HepG2 (cell line): ENCODE data around the gene SLC15A3. TPM values are rescaled to one million over a fixed set of nuclear protein-coding genes. Genes with fewer than 3 reads are reported as not detected.
A peak's percentile ranks its signal among the peaks of the same experiment; 100 is the strongest.

Experiments
- DMAP1 ChIP-seq: IDR thresholded peaks from 2 replicates; pipeline ENCODE4 v1.6.1; 2016
- ERF ChIP-seq: IDR thresholded peaks from 2 replicates; pipeline ENCODE4 v1.6.1; 2018; ENCODE audit warnings: missing biosample characterization, missing genetic modification reagents
- FIP1L1 ChIP-seq: fragments of 200-400 bp; formaldehyde crosslinking; IDR thresholded peaks from 2 replicates; pipeline ENCODE4 v1.6.1; 2018; ENCODE audit warnings: low read depth, mild to moderate bottlenecking, low read length, moderate library complexity, borderline replicate concordance; ENCODE audit not compliant: insufficient read depth
- JUN ChIP-seq: sonication (generic); formaldehyde crosslinking; IDR thresholded peaks from 2 replicates; pipeline ENCODE4 v1.4.0; 2020; ENCODE audit warnings: mild to moderate bottlenecking, missing genetic modification reagents
- KDM4B ChIP-seq: sonication (generic); formaldehyde crosslinking; IDR thresholded peaks from 2 replicates; pipeline ENCODE4 v1.4.0; 2020; ENCODE audit warnings: missing genetic modification reagents
- KDM5B ChIP-seq: sonication (generic); formaldehyde crosslinking; IDR thresholded peaks from 2 replicates; pipeline ENCODE4 v1.4.0; 2020; ENCODE audit warnings: missing genetic modification reagents, mild to moderate bottlenecking, borderline replicate concordance
- MATR3 ChIP-seq: sonication (generic); formaldehyde crosslinking; IDR thresholded peaks from 2 replicates; pipeline ENCODE4 v1.4.0; 2020; ENCODE audit warnings: missing genetic modification reagents
- MXI1 ChIP-seq: IDR thresholded peaks from 3 replicates; pipeline ENCODE4 v1.6.1; 2012; ENCODE audit warnings: low read depth, low read length, inconsistent platforms, borderline replicate concordance
- SCMH1 ChIP-seq: sonication (generic); formaldehyde crosslinking; IDR thresholded peaks from 2 replicates; pipeline ENCODE4 v1.9.0; 2021; ENCODE audit warnings: missing genetic modification reagents, mild to moderate bottlenecking, borderline replicate concordance
- SIN3B ChIP-seq: fragments of 150-350 bp; IDR thresholded peaks from 2 replicates; pipeline ENCODE4 v1.6.1; 2014; ENCODE audit warnings: low read length
- SP140L ChIP-seq: sonication (generic); formaldehyde crosslinking; IDR thresholded peaks from 2 replicates; pipeline ENCODE4 v1.4.0; 2020; ENCODE audit warnings: missing genetic modification reagents, borderline replicate concordance
- U2AF1 ChIP-seq: fragments of 200-400 bp; formaldehyde crosslinking; optimal IDR thresholded peaks from 2 replicates; pipeline ENCODE3; 2017; ENCODE audit warnings: mild to moderate bottlenecking, low read depth, low read length
- ZBTB42 ChIP-seq: sonication (generic); formaldehyde crosslinking; IDR thresholded peaks from 2 replicates; pipeline ENCODE4 v1.5.0; 2020; ENCODE audit warnings: mild to moderate bottlenecking, missing genetic modification reagents
- ZNF10 ChIP-seq: sonication (generic); formaldehyde crosslinking; IDR thresholded peaks from 2 replicates; pipeline ENCODE4 v1.4.0; 2020; ENCODE audit warnings: mild to moderate bottlenecking, low read depth, missing genetic modification reagents, borderline replicate concordance
- ZNF720 ChIP-seq: sonication (generic); formaldehyde crosslinking; IDR thresholded peaks from 2 replicates; pipeline ENCODE4 v1.4.0; 2020; ENCODE audit warnings: missing genetic modification reagents
- ZNF766 ChIP-seq: sonication (generic); formaldehyde crosslinking; IDR thresholded peaks from 2 replicates; pipeline ENCODE4 v1.5.0; 2020; ENCODE audit warnings: missing genetic modification reagents, borderline replicate concordance
- ZNF773 ChIP-seq: sonication (generic); formaldehyde crosslinking; IDR thresholded peaks from 2 replicates; pipeline ENCODE4 v1.4.0; 2020; ENCODE audit warnings: missing genetic modification reagents, borderline replicate concordance
- ZSCAN12 ChIP-seq: sonication (generic); formaldehyde crosslinking; IDR thresholded peaks from 2 replicates; pipeline ENCODE4 v1.9.0; 2021; ENCODE audit warnings: mild to moderate bottlenecking, missing genetic modification reagents
- polyA plus RNA-seq, 8 experiments: library from polyadenylated mRNA; depleted of rRNA in 3 of 8; stranded (reverse) in 7 of 8; unstranded in 1 of 8; fragments of >200 nt; fragmentation: Illumina TruSeq in 4 of 8; extraction: Trizol in 4 of 8; gene quantifications; 2 replicates each; pipeline versions ENCODE4 v1.2.1 to v1.2.3, GENCODE V29; 2011 to 2016; ENCODE audit warnings: low read depth in 4 of 8, missing spikeins in 1 of 8, mixed read lengths in 1 of 8; ENCODE audit not compliant: insufficient read depth in 1 of 8
- total RNA-seq, 5 experiments: library from RNA; depleted of rRNA; stranded (reverse); fragments of >200 nt; fragmentation: Illumina TruSeq; extraction: Trizol; gene quantifications; 2 replicates each; pipeline ENCODE4 v1.2.3, GENCODE V29; 2016; ENCODE audit warnings: low read depth in 1 of 5
- TF ChIP-seq, protein P1 (sequence below): sonication (generic); formaldehyde crosslinking; conservative IDR thresholded peaks from 2 replicates; pipeline ENCODE4 v1.4.0; 2020; ENCODE audit warnings: missing genetic modification reagents
- TF ChIP-seq, protein P2 (sequence below): sonication (generic); formaldehyde crosslinking; IDR thresholded peaks from 2 replicates; pipeline ENCODE4 v1.5.0; 2020; ENCODE audit warnings: missing genetic modification reagents
- TF ChIP-seq, protein P3 (sequence below): sonication (generic); formaldehyde crosslinking; IDR thresholded peaks from 2 replicates; pipeline ENCODE4 v1.4.0; 2020; ENCODE audit warnings: missing genetic modification reagents
- TF ChIP-seq, protein P4 (sequence below), 2 experiments: sonication (generic) in 1 of 2; formaldehyde crosslinking in 1 of 2; IDR thresholded peaks; 2 replicates each; pipeline versions ENCODE4 v1.4.0 to v1.6.1; 2018 to 2020; ENCODE audit warnings: missing genetic modification reagents in 2 of 2, borderline replicate concordance in 1 of 2, low read depth in 1 of 2, mild to moderate bottlenecking in 1 of 2, missing biosample characterization in 1 of 2
- TF ChIP-seq, protein P5 (sequence below): sonication (generic); formaldehyde crosslinking; IDR thresholded peaks from 2 replicates; pipeline ENCODE4 v1.4.0; 2020; ENCODE audit warnings: missing genetic modification reagents

Gene SLC15A3
- total and polyA plus RNA-seq, 2 of the 13 experiments (the other 11 are each of a cell fraction or from before 2014, with no cell fraction given) = 0.45 to 0.77 TPM

DNA sequence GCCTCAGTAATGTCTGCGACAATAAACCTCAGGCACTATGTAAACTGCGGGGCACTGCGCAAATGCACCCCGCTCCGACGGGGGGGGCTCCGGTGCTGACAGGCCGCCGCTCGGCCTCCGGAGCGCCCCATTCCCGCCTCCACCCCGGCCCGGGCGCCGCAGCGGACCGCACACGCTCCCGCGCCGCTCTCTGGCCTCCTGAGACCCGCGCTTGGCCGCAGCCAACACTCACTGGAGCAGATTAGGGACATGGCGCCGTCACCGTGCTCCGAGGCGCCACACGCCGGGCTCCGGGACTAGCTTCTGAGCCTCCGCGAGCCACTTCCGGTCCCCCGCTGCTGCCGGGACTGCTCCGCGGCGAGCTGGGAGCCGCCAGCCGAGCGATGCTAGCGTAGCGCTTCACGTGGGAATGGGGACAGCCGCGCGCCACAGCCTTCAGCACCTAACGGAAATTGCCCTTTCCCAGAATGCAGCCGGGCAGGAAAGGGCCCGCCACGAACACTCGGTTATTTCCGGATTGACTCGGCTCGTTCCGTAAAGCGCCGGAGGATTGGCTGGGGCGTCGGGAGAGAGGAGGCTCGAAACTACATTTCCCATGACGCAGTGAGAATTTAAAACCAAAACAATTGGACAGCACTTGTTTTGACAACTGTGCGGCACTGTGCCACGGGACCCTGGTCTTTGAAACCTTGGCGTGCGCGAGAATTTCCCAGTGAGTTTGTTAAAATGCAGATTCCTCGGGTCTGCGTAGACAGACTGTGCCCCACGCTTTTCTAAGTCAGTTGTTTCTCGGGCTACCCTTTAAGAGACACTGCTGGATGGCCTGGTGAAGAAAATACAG is 45.6 kb downstream of the SLC15A3 start, which contains the start of gene PRPF19 (continued):
- TF ChIP-seq JUN (no peak), SCMH1 (CRISPR knock-in tag) (no peak), ZSCAN12 (CRISPR knock-in tag) (no peak), SIN3B (no peak; the same call in 1 of the 2 replicates), KDM4B (CRISPR knock-in tag) (no peak; the same call in 1 of the 2 replicates), U2AF1 (peak; percentile 17), SP140L (no peak), KDM5B (CRISPR knock-in tag) (peak; percentile 79; the same call in 1 of the 2 replicates), ZBTB42 (CRISPR knock-in tag) (no peak), MXI1 (peak; percentile 95), FIP1L1 (no peak), ZNF773 (CRISPR knock-in tag) (no peak), MATR3 (CRISPR knock-in tag) (no peak), ZNF720 (CRISPR knock-in tag) (no peak), ZNF766 (CRISPR knock-in tag) (peak; percentile 37; the same call in 1 of the 2 replicates), ERF (CRISPR knock-in tag) (peak; percentile 61), DMAP1 (CRISPR knock-in tag) (peak; percentile 94), ZNF10 (CRISPR knock-in tag) (no peak)
- TF ChIP-seq, protein P1, sequence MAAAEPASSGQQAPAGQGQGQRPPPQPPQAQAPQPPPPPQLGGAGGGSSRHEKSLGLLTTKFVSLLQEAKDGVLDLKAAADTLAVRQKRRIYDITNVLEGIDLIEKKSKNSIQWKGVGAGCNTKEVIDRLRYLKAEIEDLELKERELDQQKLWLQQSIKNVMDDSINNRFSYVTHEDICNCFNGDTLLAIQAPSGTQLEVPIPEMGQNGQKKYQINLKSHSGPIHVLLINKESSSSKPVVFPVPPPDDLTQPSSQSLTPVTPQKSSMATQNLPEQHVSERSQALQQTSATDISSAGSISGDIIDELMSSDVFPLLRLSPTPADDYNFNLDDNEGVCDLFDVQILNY (CRISPR knock-in tag) = no peak
- TF ChIP-seq, protein P2, sequence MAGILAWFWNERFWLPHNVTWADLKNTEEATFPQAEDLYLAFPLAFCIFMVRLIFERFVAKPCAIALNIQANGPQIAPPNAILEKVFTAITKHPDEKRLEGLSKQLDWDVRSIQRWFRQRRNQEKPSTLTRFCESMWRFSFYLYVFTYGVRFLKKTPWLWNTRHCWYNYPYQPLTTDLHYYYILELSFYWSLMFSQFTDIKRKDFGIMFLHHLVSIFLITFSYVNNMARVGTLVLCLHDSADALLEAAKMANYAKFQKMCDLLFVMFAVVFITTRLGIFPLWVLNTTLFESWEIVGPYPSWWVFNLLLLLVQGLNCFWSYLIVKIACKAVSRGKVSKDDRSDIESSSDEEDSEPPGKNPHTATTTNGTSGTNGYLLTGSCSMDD = no peak
- TF ChIP-seq, protein P3, sequence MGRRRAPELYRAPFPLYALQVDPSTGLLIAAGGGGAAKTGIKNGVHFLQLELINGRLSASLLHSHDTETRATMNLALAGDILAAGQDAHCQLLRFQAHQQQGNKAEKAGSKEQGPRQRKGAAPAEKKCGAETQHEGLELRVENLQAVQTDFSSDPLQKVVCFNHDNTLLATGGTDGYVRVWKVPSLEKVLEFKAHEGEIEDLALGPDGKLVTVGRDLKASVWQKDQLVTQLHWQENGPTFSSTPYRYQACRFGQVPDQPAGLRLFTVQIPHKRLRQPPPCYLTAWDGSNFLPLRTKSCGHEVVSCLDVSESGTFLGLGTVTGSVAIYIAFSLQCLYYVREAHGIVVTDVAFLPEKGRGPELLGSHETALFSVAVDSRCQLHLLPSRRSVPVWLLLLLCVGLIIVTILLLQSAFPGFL (CRISPR knock-in tag) = no peak
- TF ChIP-seq, protein P4, sequence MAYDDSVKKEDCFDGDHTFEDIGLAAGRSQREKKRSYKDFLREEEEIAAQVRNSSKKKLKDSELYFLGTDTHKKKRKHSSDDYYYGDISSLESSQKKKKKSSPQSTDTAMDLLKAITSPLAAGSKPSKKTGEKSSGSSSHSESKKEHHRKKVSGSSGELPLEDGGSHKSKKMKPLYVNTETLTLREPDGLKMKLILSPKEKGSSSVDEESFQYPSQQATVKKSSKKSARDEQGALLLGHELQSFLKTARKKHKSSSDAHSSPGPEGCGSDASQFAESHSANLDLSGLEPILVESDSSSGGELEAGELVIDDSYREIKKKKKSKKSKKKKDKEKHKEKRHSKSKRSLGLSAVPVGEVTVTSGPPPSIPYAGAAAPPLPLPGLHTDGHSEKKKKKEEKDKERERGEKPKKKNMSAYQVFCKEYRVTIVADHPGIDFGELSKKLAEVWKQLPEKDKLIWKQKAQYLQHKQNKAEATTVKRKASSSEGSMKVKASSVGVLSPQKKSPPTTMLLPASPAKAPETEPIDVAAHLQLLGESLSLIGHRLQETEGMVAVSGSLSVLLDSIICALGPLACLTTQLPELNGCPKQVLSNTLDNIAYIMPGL (CRISPR knock-in tag; IDR thresholded peaks at IDR 0.05; ENCODE audit: borderline replicate concordance in 1 of 2, low read depth in 1 of 2) = peak; percentile 89 to 91
- TF ChIP-seq, protein P5, sequence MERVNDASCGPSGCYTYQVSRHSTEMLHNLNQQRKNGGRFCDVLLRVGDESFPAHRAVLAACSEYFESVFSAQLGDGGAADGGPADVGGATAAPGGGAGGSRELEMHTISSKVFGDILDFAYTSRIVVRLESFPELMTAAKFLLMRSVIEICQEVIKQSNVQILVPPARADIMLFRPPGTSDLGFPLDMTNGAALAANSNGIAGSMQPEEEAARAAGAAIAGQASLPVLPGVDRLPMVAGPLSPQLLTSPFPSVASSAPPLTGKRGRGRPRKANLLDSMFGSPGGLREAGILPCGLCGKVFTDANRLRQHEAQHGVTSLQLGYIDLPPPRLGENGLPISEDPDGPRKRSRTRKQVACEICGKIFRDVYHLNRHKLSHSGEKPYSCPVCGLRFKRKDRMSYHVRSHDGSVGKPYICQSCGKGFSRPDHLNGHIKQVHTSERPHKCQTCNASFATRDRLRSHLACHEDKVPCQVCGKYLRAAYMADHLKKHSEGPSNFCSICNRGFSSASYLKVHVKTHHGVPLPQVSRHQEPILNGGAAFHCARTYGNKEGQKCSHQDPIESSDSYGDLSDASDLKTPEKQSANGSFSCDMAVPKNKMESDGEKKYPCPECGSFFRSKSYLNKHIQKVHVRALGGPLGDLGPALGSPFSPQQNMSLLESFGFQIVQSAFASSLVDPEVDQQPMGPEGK (CRISPR knock-in tag) = peak; percentile 52; the same call in 1 of the 2 replicates
